GM12801 (cell line): ENCODE measurements around the gene RALGAPA2.

Experiments used
- CTCF ChIP-seq: IDR thresholded peaks from one replicate; pipeline ENCODE4 v1.5.1; 2011; ENCODE audit warnings: control low read depth; ENCODE audit not compliant: insufficient read length; ENCODE audit errors: extremely low read depth

RALGAPA2 gene

GRCh38 chr20:20480126-20480525, 232.3 kb downstream of the RALGAPA2 start:
- no peak for TF ChIP-seq CTCF

- TF ChIP-seq CTCF, result no peak
These were observed 234.9 kb downstream of the RALGAPA2 start for GRCh38 chr20:20477444-20478041.

GRCh38 chr20:20476504-20476903, 235.9 kb downstream of the RALGAPA2 start:
- no peak for TF ChIP-seq CTCF

GRCh38 chr20:20473657-20474056, 238.8 kb downstream of the RALGAPA2 start:
- TF ChIP-seq CTCF, result no peak

GRCh38 chr20:20472684-20473274, 239.7 kb downstream of the RALGAPA2 start:
- no peak for TF ChIP-seq CTCF

- no peak for TF ChIP-seq CTCF
These were observed 246.0 kb downstream of the RALGAPA2 start for GRCh38 chr20:20466341-20466879.

GRCh38 chr20:20465252-20465651, 247.2 kb downstream of the RALGAPA2 start:
- no peak for TF ChIP-seq CTCF
